ENCODE results near the gene SNTB2.

SNTB2 gene

GRCh38 chr16:69311533-69312387, 124.8 kb downstream of the SNTB2 start:
- DNase-seq (ENCODE audit: extremely low read depth, low read depth): no peak
- no peak; the same call in 1 of the 2 replicates for TF ChIP-seq CTCF (IDR thresholded peaks at IDR 0.05; ENCODE audit: low read depth, low read length)

GRCh38 chr16:69313469-69313868, 126.5 kb downstream of the SNTB2 start:
- DNase-seq (ENCODE audit: extremely low read depth, low read depth): no peak
- no peak for TF ChIP-seq CTCF (IDR thresholded peaks at IDR 0.05; ENCODE audit: low read depth, low read length)

- TF ChIP-seq CTCF (IDR thresholded peaks at IDR 0.05; ENCODE audit: low read depth, low read length): no peak
- no peak for DNase-seq (ENCODE audit: extremely low read depth, low read depth)
Observed at GRCh38 chr16:69314534-69314933, 127.6 kb downstream of the SNTB2 start.

- DNase-seq (ENCODE audit: extremely low read depth, low read depth): no peak
- TF ChIP-seq CTCF (IDR thresholded peaks at IDR 0.05; ENCODE audit: low read depth, low read length): no peak
Observed at GRCh38 chr16:69315486-69316311, 128.7 kb downstream of the SNTB2 start.

DNA sequence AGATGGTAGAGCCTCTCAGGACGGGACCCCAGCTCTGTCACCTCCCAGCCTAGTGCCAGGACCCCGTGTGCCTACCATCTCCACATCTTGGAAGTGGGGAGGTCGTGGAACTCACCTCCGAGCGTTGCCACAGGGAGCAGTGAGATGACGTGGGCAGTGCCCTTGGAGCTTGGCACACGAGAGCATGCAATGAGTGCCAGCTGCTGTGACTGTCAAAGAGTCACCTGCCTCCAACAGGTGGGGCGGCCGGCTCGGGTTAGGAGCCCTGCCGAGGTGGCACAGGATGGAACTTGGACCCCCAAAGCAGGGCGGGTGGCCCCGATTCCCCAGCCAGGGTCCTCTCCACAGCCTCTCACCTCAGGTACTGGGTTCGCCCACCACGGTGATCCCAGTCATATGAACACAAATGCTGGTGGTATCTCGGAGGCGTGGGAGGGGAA, 129.7 kb downstream of the SNTB2 start:
- no peak for TF ChIP-seq CTCF (IDR thresholded peaks at IDR 0.05; ENCODE audit: low read depth, low read length)
- DNase-seq (ENCODE audit: extremely low read depth, low read depth): no peak

- no peak for DNase-seq (ENCODE audit: extremely low read depth, low read depth)
- no peak for TF ChIP-seq CTCF (IDR thresholded peaks at IDR 0.05; ENCODE audit: low read depth, low read length)
Observed at GRCh38 chr16:69318177-69318910, 131.4 kb downstream of the SNTB2 start.
